ENCODE data around the gene SENP5. TPM values are rescaled to one million over a fixed set of nuclear protein-coding genes. Genes with fewer than 3 reads are reported as not detected.
"Not testable (repeated sequence)": the region's sequence is repeated elsewhere in the genome, so short reads cannot be mapped to it uniquely, and the experiment has no call there.

Gene SENP5
- total and polyA plus RNA-seq, 2 of the 8 experiments (the other 6 are each of a cell fraction or from before 2014, with no cell fraction given): 6.7 to 27.3 TPM

- H3K4me3 ChIP-seq (ENCODE audit: extremely low read depth in 1 of 4, insufficient read depth in 2 of 4, low read depth in 3 of 4, low read length in 4 of 4); H3K4me2 ChIP-seq (ENCODE audit: insufficient read depth in 1 of 2, low read depth in 2 of 2, low read length in 2 of 2); H3K56ac ChIP-seq (replicated peaks; ENCODE audit: insufficient read length, low read depth, low read length); H3K27me3 ChIP-seq (replicated peaks in 1 of 4; ENCODE audit: control insufficient read depth in 3 of 4, extremely low read depth in 1 of 4, insufficient read depth in 3 of 4, low read length in 3 of 4); H2AK5ac ChIP-seq (ENCODE audit: low read depth, low read length); H3K9me3 ChIP-seq (ENCODE audit: insufficient read depth in 2 of 2, low read depth in 1 of 2, low read length in 1 of 2); H4K5ac ChIP-seq (ENCODE audit: insufficient read length, low read depth, low read length); H3K23me2 ChIP-seq (ENCODE audit: low read depth, low read length); H2BK5ac ChIP-seq (ENCODE audit: low read depth, low read length); H3K4me1 ChIP-seq (replicated peaks in 1 of 4; ENCODE audit: control insufficient read depth in 3 of 4, insufficient read depth in 4 of 4, low read length in 3 of 4); H4K8ac ChIP-seq (ENCODE audit: extremely low read depth, insufficient read depth, low read length); FAIRE-seq; H4K91ac ChIP-seq (replicated peaks; ENCODE audit: insufficient read length, low read length); H3K14ac ChIP-seq (ENCODE audit: insufficient read length); H3K36me3 ChIP-seq (ENCODE audit: control insufficient read depth in 2 of 4, insufficient read depth in 4 of 4, low read length in 3 of 4); H2BK15ac ChIP-seq (ENCODE audit: low read length); H3K9ac ChIP-seq (replicated peaks in 1 of 4; ENCODE audit: extremely low read depth in 1 of 4, low read depth in 3 of 4, low read length in 3 of 4); H3K79me2 ChIP-seq (ENCODE audit: control insufficient read depth in 1 of 2, insufficient read depth in 2 of 2, low read length in 2 of 2); H2BK20ac ChIP-seq (ENCODE audit: low read length); H4K20me1 ChIP-seq (replicated peaks in 1 of 2; ENCODE audit: control insufficient read depth in 1 of 2, insufficient read depth in 2 of 2, low read length in 2 of 2); H3K79me1 ChIP-seq (ENCODE audit: low read depth, low read length); H2BK120ac ChIP-seq (replicated peaks; ENCODE audit: low read depth, low read length); H3K27ac ChIP-seq (ENCODE audit: low read depth, low read length); DNase-seq (ENCODE audit: low read depth in 1 of 2, low spot score in 2 of 2); H2BK12ac ChIP-seq (ENCODE audit: low read depth, low read length); H3K4ac ChIP-seq (replicated peaks; ENCODE audit: insufficient read length, low read depth, low read length); H3K23ac ChIP-seq (ENCODE audit: insufficient read length); H2AFZ ChIP-seq (ENCODE audit: low read length); H3K18ac ChIP-seq (ENCODE audit: extremely low read depth, low read length): not testable (repeated sequence)
- CTCF ChIA-PET (ENCODE audit: partially characterized antibody): interaction anchor here (0.7 to 1.2 kb wide), 2 partner anchors 88 to 137 kb away, joined by 3 read pairs; no protein-coding TSS in a partner anchor
- POLR2A ChIA-PET (ENCODE audit: partially characterized antibody): interaction anchor here (0.7 kb wide), 1 partner anchor 28 kb away, joined by 3 read pairs; no protein-coding TSS in a partner anchor
- 82% methylated on average over 6 of the region's 6 CpGs; no CpG with 5 or more reads in 1 of the 2 experiments for WGBS, 2 experiments (ENCODE audit: extremely low coverage in 1 of 2, insufficient coverage in 1 of 2, insufficient read length in 1 of 2, insufficient replicate concordance in 2 of 2, low coverage in 1 of 2, low lambda C conversion rate in 2 of 2, missing lambda C conversion rate in 1 of 2)
Measured at GRCh38 chr3:196839351-196839750, 28.4 kb upstream of the SENP5 start.
